Mucosa of gallbladder (tissue), 1 donor: ENCODE results near the gene RNF213. TPM values are rescaled to one million over a fixed set of nuclear protein-coding genes. Genes with fewer than 3 reads are reported as not detected.
"Not testable (repeated sequence)": the region's sequence is repeated elsewhere in the genome, so short reads cannot be mapped to it uniquely, and the experiment has no call there.

Source experiments
- DNase-seq: peaks from one replicate; pipeline ENCODE4 v3.0.0-alpha.2; 2020; ENCODE audit warnings: low spot score
- total RNA-seq: library from RNA; stranded (reverse); gene quantifications from one replicate; pipeline ENCODE4 v1.2.1, GENCODE V29; 2021
- donor health status: DM: no; HTN: no; CAD: no.

Gene RNF213
- total RNA-seq, 1 donor from 2014 or later: 147 TPM

- DNase-seq: no peak
Measured at GRCh38 chr17:80292521-80292971, 31.9 kb downstream of the RNF213 start.

- DNase-seq: no peak
Measured at GRCh38 chr17:80294210-80294609, 33.6 kb downstream of the RNF213 start.

- DNase-seq: no peak
Measured at GRCh38 chr17:80294653-80295052, 34.0 kb downstream of the RNF213 start.

GRCh38 chr17:80295146-80295545 is 34.5 kb downstream of the RNF213 start:
- DNase-seq: no peak

DNA sequence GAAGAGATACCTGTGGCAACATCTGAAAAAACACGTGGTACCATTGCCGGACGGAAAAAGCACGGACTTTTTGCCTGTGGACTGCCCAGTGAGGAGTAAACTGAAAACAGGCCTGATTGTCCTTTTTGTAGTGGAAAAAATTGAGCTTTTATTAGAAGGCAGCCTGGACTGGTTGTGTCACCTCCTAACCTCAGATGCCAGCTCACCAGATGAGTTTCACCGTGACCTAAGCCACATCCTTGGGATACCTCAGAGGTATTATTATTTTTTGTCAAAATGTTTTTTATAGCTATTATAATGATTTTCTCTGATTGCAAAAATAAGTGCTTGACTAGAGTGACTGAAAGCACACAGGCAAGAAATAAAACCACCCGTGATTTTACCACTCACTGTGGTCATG is 34.9 kb downstream of the RNF213 start:
- DNase-seq: no peak

- no peak for DNase-seq
Measured at GRCh38 chr17:80296221-80296620, 35.6 kb downstream of the RNF213 start.

DNA sequence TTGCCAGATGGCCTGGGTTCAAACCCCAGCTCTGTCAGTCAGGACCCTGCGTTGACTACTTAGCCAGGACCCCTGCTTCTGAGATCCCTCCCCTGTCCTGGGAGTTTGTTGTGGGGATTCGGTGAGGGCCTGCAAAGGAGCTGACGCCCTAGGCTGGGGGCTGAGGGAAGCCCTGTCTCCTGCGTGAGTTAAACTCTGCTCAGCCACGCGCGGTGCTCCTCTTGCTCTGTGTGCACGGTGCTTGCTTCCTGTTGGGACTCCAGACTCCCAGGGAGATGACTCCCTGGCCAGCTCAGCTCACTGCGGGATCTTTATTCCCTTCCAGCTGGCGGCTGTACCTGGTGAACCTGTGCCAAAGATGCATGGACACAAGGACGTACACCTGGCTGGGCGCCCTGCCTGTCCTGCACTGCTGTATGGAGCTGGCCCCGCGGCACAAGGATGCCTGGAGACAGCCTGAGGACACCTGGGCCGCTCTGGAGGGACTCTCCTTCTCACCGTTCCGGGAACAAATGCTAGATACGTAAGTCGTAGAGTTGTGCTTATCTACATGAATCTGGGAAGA is 37.4 kb downstream of the RNF213 start:
- DNase-seq: no peak

- not testable (repeated sequence) for DNase-seq
Measured at GRCh38 chr17:80299350-80300100, 38.9 kb downstream of the RNF213 start.

GRCh38 chr17:80300756-80301155 is 40.1 kb downstream of the RNF213 start:
- DNase-seq: not testable (repeated sequence)

GRCh38 chr17:80303824-80304223 is 43.2 kb downstream of the RNF213 start:
- no peak for DNase-seq

DNA sequence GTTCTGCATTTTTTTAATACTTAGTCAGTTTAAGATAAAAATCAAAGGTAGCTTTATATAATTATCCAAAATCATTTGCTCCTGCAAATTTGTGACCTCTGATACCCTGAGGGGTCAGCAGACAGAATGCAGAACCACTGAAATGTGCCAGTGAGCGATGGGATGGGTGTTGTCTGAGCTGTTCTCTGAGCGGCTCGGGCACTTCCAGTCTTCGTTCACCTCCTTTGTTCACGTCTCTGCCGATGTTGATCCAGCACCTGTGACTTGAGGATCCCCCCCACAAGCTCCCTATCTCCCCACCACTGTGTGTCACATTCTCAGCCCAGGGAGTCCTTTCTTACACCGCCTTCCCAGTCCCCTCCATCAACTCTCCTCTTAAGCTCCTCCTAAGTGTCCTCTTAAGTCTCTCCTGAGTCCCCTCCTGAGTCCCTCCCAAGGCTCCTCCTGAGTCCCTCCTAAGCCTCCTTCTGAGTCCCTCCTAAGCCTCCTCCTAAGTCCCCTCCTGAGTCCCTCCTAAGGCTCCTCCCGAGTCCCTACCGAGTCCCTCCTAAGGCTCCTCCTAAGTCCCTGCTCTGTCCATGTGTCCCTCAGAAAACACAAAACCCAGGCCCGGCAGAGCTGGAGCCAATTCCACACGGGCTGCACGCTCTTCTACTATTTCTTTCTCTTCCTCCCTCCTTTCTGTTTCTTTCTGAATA is 47.5 kb downstream of the RNF213 start:
- no peak for DNase-seq

GRCh38 chr17:80308692-80309517 is 48.3 kb downstream of the RNF213 start:
- DNase-seq: no peak

DNA sequence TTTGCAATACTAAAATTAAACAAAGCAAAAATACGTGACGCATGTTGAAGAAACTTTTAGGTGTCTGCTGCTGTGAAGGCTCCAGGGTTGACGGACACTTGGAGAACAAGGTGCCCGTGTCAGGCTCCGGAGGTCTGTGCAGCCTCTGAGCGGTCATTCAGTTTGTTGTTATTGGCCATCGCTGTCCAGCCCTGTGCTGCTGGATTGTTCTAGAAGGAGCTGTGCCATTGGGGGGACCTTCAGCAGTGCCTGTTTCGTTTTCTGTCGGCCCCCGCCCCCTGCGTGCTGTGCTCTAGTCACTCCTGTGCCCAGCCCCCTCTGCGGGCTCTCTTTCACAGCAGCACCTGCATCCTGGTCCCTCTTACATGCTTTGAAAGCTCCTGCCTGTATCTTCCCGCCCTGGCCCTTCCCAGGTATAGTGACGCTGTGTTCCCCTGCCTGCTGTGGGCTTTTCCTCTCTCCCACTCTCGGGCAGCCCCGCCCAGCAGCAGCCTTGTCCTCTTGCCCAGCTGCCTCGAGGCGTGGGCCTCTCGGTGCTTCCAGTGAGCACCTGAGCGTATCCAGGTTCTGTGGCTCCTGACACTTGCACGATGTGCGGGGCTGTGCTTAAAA is 50.7 kb downstream of the RNF213 start:
- no peak for DNase-seq

DNA sequence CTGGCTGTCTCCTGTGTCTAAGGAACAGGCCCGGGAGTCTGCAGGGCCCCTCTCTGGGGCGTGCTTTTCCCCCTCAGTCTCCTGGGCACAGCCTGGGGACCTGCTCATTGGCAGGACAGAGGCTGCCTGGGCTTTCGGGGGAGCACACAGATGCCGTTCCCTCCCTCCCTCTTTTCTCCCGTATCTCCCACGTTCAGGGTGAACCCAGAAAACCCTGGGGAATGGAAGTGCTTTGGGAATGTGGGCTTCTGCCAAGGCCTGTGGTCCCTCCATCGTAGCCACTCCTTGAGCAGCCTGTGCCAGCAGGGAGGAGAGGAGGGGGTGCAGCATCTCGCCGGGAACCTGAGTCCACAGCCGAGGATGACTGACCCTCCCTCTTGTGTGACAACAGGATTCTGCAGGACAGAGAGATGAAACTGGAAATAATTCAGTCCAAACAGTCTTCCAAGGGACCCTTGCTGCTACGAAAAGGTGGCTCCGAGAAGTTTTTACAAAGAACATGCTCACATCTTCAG is 52.0 kb downstream of the RNF213 start:
- no peak for DNase-seq

- no peak for DNase-seq
Measured at GRCh38 chr17:80313160-80313829, 52.6 kb downstream of the RNF213 start.

GRCh38 chr17:80313946-80314345 is 53.3 kb downstream of the RNF213 start:
- DNase-seq: not testable (repeated sequence)

- no peak for DNase-seq
Measured at GRCh38 chr17:80315517-80316182, 55.0 kb downstream of the RNF213 start.

- no peak for DNase-seq
Measured at GRCh38 chr17:80316431-80316830, 55.8 kb downstream of the RNF213 start.

GRCh38 chr17:80316927-80317705 is 56.5 kb downstream of the RNF213 start:
- no peak for DNase-seq

GRCh38 chr17:80317706-80317980 is 57.0 kb downstream of the RNF213 start:
- DNase-seq: no peak
